ENCODE measurements around the gene NFS1. TPM values are rescaled to one million over a fixed set of nuclear protein-coding genes. Genes with fewer than 3 reads are reported as not detected.

The NFS1 gene
- total and polyA plus RNA-seq, 2 donors (not counting 1 experiment from before 2014, with no cell fraction given) = 29.0 to 30.6 TPM

- POLR2A ChIA-PET = no interaction called here
- H3K4me1 ChIP-seq (ENCODE audit: control insufficient read depth in 2 of 2, insufficient read depth in 2 of 2, low read length in 2 of 2) = no peaks in the 10 kb centered on the region
These were observed 63.1 kb downstream of the NFS1 start for GRCh38 chr20:35636095-35636494.

GRCh38 chr20:35635652-35636051 lies 63.5 kb downstream of the NFS1 start:
- WGBS (ENCODE audit: insufficient coverage) = 96% methylated on average over 2 of the region's 4 CpGs
- H3K9ac ChIP-seq (ENCODE audit: low read length) = no peak overlapping the region
- H3K4me1 ChIP-seq (ENCODE audit: control insufficient read depth in 2 of 2, insufficient read depth in 2 of 2, low read length in 2 of 2) = no peaks in the 10 kb centered on the region
- peaks cover 91% of the 10 kb centered on the region for H3K79me2 ChIP-seq (ENCODE audit: control insufficient read depth, insufficient read depth, low read length)
- H3K9me3 ChIP-seq (ENCODE audit: control extremely low read depth in 1 of 3, control insufficient read depth in 2 of 3, insufficient read depth in 1 of 3, low read length in 2 of 3) = no peaks in the 10 kb centered on the region
- peaks cover 66% of the 10 kb centered on the region for H4K20me1 ChIP-seq (ENCODE audit: control insufficient read depth, insufficient read depth, low read length, poor library complexity, severe bottlenecking)
- Mint-ChIP-seq H3K4me3 (no peak overlapping the region), H3K27ac (no peak overlapping the region), H3K27me3 (no peaks in the 10 kb centered on the region), H3K9me3 (ENCODE audit: insufficient read depth) (no peaks in the 10 kb centered on the region), H3K4me1 (peaks cover 39% of the 10 kb centered on the region)
- ATAC-seq (ENCODE audit: low read depth) (no peak), DNase-seq (no peak)
- no peak overlapping the region for H3K27ac ChIP-seq (ENCODE audit: low read length in 2 of 2)
- POLR2A ChIA-PET = no interaction called here
- no peak overlapping the region for H3K4me2 ChIP-seq (replicated peaks; ENCODE audit: low read depth, low read length, poor library complexity, severe bottlenecking)
- H3K27me3 ChIP-seq (replicated peaks in 1 of 4; ENCODE audit: control extremely low read depth in 1 of 4, control insufficient read depth in 3 of 4, insufficient read depth in 4 of 4, low read length in 3 of 4) = no peaks in the 10 kb centered on the region
- no peak overlapping the region for H3K4me3 ChIP-seq (ENCODE audit: control extremely low read depth in 1 of 5, extremely low read depth in 1 of 5, insufficient read depth in 1 of 5, low read depth in 2 of 5, low read length in 4 of 5)
- CTCF ChIA-PET = interaction anchor here (1.3 to 2.0 kb wide), 2 partner anchors 12 to 16 kb away, joined by 3 to 5 read pairs; no protein-coding TSS in a partner anchor
- TF ChIP-seq EZH2 (IDR thresholded peaks at IDR 0.05; ENCODE audit: borderline replicate concordance, insufficient read depth, low read depth, low read length, poor library complexity, severe bottlenecking) = no peak
- TF ChIP-seq CTCF (IDR thresholded peaks at IDR 0.05) = no peak
- intact Hi-C loops (cut with micrococcal nuclease) = no loop called here
- H2AFZ ChIP-seq (ENCODE audit: insufficient read depth, low read depth, low read length, poor library complexity, severe bottlenecking) = no peak overlapping the region
- peaks cover 1 to 21% of the 10 kb centered on the region in 2 experiments for H3K36me3 ChIP-seq (replicated peaks in 1 of 2; ENCODE audit: control extremely low read depth in 1 of 2, control insufficient read depth in 1 of 2, extremely low read depth in 1 of 2, insufficient read depth in 2 of 2, low read length in 1 of 2)

More at GRCh38 chr20:35636095-35636494, 63.1 kb downstream of the NFS1 start:
- Mint-ChIP-seq H3K27me3 (no peaks in the 10 kb centered on the region), H3K27ac (no peak overlapping the region), H3K9me3 (ENCODE audit: insufficient read depth) (no peaks in the 10 kb centered on the region), H3K4me1 (peaks cover 39% of the 10 kb centered on the region), H3K4me3 (no peak overlapping the region)
- ATAC-seq (ENCODE audit: low read depth) (no peak), DNase-seq (no peak)
- Histone ChIP-seq H4K20me1 (ENCODE audit: control insufficient read depth, insufficient read depth, low read length, poor library complexity, severe bottlenecking) (peaks cover 70% of the 10 kb centered on the region), H3K27me3 (replicated peaks in 1 of 4; ENCODE audit: control extremely low read depth in 1 of 4, control insufficient read depth in 3 of 4, insufficient read depth in 4 of 4, low read length in 3 of 4) (no peaks in the 10 kb centered on the region), H2AFZ (ENCODE audit: insufficient read depth, low read depth, low read length, poor library complexity, severe bottlenecking) (no peak overlapping the region), H3K27ac (ENCODE audit: low read length in 2 of 2) (no peak overlapping the region), H3K4me2 (replicated peaks; ENCODE audit: low read depth, low read length, poor library complexity, severe bottlenecking) (no peak overlapping the region), H3K4me3 (ENCODE audit: control extremely low read depth in 1 of 5, extremely low read depth in 1 of 5, insufficient read depth in 1 of 5, low read depth in 2 of 5, low read length in 4 of 5) (no peak overlapping the region), H3K36me3 (replicated peaks in 1 of 2; ENCODE audit: control extremely low read depth in 1 of 2, control insufficient read depth in 1 of 2, extremely low read depth in 1 of 2, insufficient read depth in 2 of 2, low read length in 1 of 2) (peaks cover 0 to 17% of the 10 kb centered on the region in 2 experiments), H3K9me3 (ENCODE audit: control extremely low read depth in 1 of 3, control insufficient read depth in 2 of 3, insufficient read depth in 1 of 3, low read length in 2 of 3) (no peaks in the 10 kb centered on the region), H3K79me2 (ENCODE audit: control insufficient read depth, insufficient read depth, low read length) (peaks cover 91% of the 10 kb centered on the region), H3K9ac (ENCODE audit: low read length) (no peak overlapping the region)
- no peak for TF ChIP-seq CTCF (IDR thresholded peaks at IDR 0.05)
- TF ChIP-seq EZH2 (IDR thresholded peaks at IDR 0.05; ENCODE audit: borderline replicate concordance, insufficient read depth, low read depth, low read length, poor library complexity, severe bottlenecking) = no peak
- CTCF ChIA-PET = no interaction called here
- WGBS (ENCODE audit: insufficient coverage) = 91% methylated on average over 1 of the region's 2 CpGs
- intact Hi-C loops (cut with micrococcal nuclease) = no loop called here
